Measurements from ENCODE around the gene SERGEF.

- TF ChIP-seq GATA2 (IDR thresholded peaks at IDR 0.05; ENCODE audit: low read depth, low read length) = no peak
- TF ChIP-seq GATA3 (IDR thresholded peaks at IDR 0.05; ENCODE audit: low read depth, low read length) = no peak
Measured at GRCh38 chr11:17853280-17853679, 159.6 kb downstream of the SERGEF start.

Measured in SH-SY5Y (cell line).